Stimulated activated naive B cell treated with anti-CD40 and anti-IgM and Interleukin-4, amounts not matched to agents 10 μg/mL and 1 μg/mL and 100 μg/mL, for 72 hours (primary cell): ENCODE results near the gene CTIF.
"Not testable (repeated sequence)": the region's sequence is repeated elsewhere in the genome, so short reads cannot be mapped to it uniquely, and the experiment has no call there.

ENCODE experiments used
- ATAC-seq, 2 donors: fragments of 150-1000 bp; cut with Tn5 transposase; replicated peaks; 2 replicates each; pipeline ENCODE4 v1.10.0; 2021; ENCODE audit warnings: moderate library complexity in 1 of 2
- DNase-seq: peaks from one replicate; pipeline ENCODE4 v3.0.0; 2021
- H3K27ac Mint-ChIP-seq: one replicate; pipeline ENCODE4 v1.8.0; 2022; ENCODE audit warnings: mild to moderate bottlenecking, mixed read lengths
- H3K27me3 Mint-ChIP-seq, 2 donors: one replicate each; pipeline ENCODE4 v1.8.0; 2022; ENCODE audit warnings: mixed read lengths in 2 of 2
- H3K36me3 Mint-ChIP-seq, 2 donors: one replicate each; pipeline ENCODE4 v1.8.0; 2022; ENCODE audit warnings: mixed read lengths in 2 of 2, mild to moderate bottlenecking in 1 of 2
- H3K4me1 Mint-ChIP-seq, 2 donors: one replicate each; pipeline ENCODE4 v1.8.0; 2022; ENCODE audit warnings: mixed read lengths in 2 of 2, mild to moderate bottlenecking in 1 of 2
- H3K4me3 Mint-ChIP-seq, 2 donors: one replicate each; pipeline ENCODE4 v1.8.0; 2022; ENCODE audit warnings: mild to moderate bottlenecking in 2 of 2, mixed read lengths in 2 of 2, moderate library complexity in 1 of 2
- H3K9me3 Mint-ChIP-seq, 2 donors: one replicate each; pipeline ENCODE4 v1.8.0; 2022; ENCODE audit warnings: mixed read lengths in 2 of 2, mild to moderate bottlenecking in 1 of 2

Gene CTIF

GRCh38 chr18:48717227-48717626 lies 178.4 kb downstream of the CTIF start:
- Mint-ChIP-seq H3K4me1 (peaks cover 14 to 15% of the 10 kb centered on the region in 2 donors), H3K36me3 (peaks cover 8 to 15% of the 10 kb centered on the region in 2 donors)
- H3K4me3 Mint-ChIP-seq, ATAC-seq, DNase-seq, H3K9me3 Mint-ChIP-seq, H3K27ac Mint-ChIP-seq, H3K27me3 Mint-ChIP-seq: not testable (repeated sequence)

DNA sequence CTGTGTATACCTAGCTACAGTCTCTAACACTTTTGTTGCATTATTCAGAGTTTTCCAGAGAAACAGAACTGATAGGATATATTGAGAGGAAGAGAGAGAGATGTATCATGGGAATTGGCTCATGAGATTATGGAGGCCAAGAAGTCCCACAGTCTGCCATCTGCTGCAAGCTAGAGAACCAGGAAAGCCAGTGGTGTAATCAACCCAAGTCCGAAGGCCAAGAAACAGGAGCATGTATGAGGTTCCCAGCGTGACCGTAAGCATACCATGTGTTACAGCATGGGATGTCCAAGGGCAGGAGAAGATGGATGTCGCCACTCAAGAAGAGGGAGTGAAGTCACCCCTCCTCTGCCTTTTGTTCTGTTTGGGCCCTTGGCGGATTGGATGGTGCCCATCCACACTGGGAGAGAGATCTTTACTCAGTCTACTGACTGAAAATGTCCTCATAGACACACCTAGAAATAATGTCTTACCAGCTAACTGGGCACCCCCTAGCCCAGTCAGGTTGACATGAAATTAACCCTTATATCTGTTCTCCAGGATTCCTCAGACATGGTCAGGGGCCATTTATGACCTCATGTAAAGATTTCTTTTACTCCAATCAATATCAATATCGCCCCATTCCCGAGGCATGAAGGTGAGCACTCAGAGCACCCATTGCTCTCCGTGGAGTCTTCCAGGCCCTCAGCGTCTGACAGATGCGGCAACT lies 179.6 kb downstream of the CTIF start:
- H3K27ac Mint-ChIP-seq = no peak overlapping the region
- no peaks in the 10 kb centered on the region for H3K27me3 Mint-ChIP-seq
- H3K9me3 Mint-ChIP-seq = peaks cover 0 to 2% of the 10 kb centered on the region in 2 donors
- no peak for ATAC-seq
- no peak overlapping the region for H3K4me3 Mint-ChIP-seq
- no peak for DNase-seq
- peaks cover 14 to 18% of the 10 kb centered on the region in 2 donors for H3K4me1 Mint-ChIP-seq
- peaks cover 8 to 15% of the 10 kb centered on the region in 2 donors for H3K36me3 Mint-ChIP-seq

- peaks cover 8 to 15% of the 10 kb centered on the region in 2 donors for H3K36me3 Mint-ChIP-seq
- peaks cover 17 to 22% of the 10 kb centered on the region in 2 donors for H3K4me1 Mint-ChIP-seq
- DNase-seq (no peak), ATAC-seq (no peak)
- peaks cover 0 to 2% of the 10 kb centered on the region in 2 donors for H3K9me3 Mint-ChIP-seq
- no peaks in the 10 kb centered on the region for H3K27me3 Mint-ChIP-seq
- no peak overlapping the region for H3K4me3 Mint-ChIP-seq
- H3K27ac Mint-ChIP-seq = no peak overlapping the region
Measured at GRCh38 chr18:48719388-48719787, 180.6 kb downstream of the CTIF start.

GRCh38 chr18:48719974-48720654 lies 181.3 kb downstream of the CTIF start:
- ATAC-seq = no peak
- Mint-ChIP-seq H3K9me3 (peaks cover 0 to 2% of the 10 kb centered on the region in 2 donors), H3K27ac (no peak overlapping the region), H3K4me1 (peaks cover 21 to 26% of the 10 kb centered on the region in 2 donors), H3K4me3 (no peak overlapping the region), H3K27me3 (no peaks in the 10 kb centered on the region), H3K36me3 (peaks cover 8 to 15% of the 10 kb centered on the region in 2 donors)
- DNase-seq = no peak

DNA sequence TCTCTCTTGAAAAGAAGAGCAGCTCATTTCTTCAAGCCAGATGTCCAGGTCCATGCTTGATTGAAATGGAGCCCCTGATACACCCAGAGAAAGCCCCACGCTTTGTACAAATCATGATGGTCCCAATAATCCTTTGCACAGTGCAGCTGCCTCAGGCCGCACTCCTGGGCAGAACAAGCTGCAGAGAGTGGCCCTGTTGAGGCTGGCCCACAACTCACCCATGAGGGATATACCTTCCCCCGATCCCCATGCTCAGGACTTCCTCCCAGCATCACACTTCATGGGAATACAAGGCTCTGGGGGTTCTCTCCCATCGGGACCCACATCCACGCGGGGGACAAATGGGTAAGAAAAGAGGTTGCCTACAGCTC lies 181.8 kb downstream of the CTIF start:
- Mint-ChIP-seq H3K27ac (no peak overlapping the region), H3K36me3 (peaks cover 8 to 15% of the 10 kb centered on the region in 2 donors), H3K9me3 (peaks cover 0 to 2% of the 10 kb centered on the region in 2 donors), H3K4me3 (no peak overlapping the region), H3K27me3 (no peaks in the 10 kb centered on the region), H3K4me1 (peaks cover 16 to 22% of the 10 kb centered on the region in 2 donors)
- DNase-seq (no peak), ATAC-seq (no peak)

- H3K4me1 Mint-ChIP-seq = peaks cover 9 to 17% of the 10 kb centered on the region in 2 donors
- H3K9me3 Mint-ChIP-seq = peaks cover 0 to 2% of the 10 kb centered on the region in 2 donors
- DNase-seq = no peak
- no peaks in the 10 kb centered on the region for H3K27me3 Mint-ChIP-seq
- peaks cover 8 to 15% of the 10 kb centered on the region in 2 donors for H3K36me3 Mint-ChIP-seq
- no peak overlapping the region for H3K27ac Mint-ChIP-seq
- ATAC-seq = no peak
- no peak overlapping the region for H3K4me3 Mint-ChIP-seq
Measured at GRCh38 chr18:48721312-48721711, 182.5 kb downstream of the CTIF start.

DNA sequence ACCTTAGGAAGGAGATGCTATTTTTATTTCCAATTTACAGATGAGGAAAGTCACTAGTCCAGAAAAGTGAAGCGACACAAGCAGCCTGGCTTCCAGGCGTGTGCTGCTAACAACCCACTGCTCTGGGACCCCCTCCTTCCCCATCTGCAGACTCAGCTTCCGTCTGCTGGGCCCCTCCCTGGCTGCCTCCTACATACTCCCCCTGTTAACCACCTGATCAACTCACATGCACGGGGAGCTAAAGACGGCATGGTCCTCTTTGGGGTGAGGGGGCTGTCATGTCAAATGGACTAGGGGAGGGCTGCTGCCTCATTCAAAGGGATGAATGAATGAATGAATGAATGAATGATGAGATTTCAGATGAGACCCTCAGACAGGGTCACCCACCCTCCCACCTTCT lies 184.2 kb downstream of the CTIF start:
- H3K4me1 Mint-ChIP-seq = peaks cover 7 to 21% of the 10 kb centered on the region in 2 donors
- peaks cover 10 to 14% of the 10 kb centered on the region in 2 donors for H3K36me3 Mint-ChIP-seq
- peaks cover 4 to 5% of the 10 kb centered on the region in 2 donors for H3K9me3 Mint-ChIP-seq
- ATAC-seq = no peak
- H3K27me3 Mint-ChIP-seq = no peaks in the 10 kb centered on the region
- no peak overlapping the region for H3K27ac Mint-ChIP-seq
- no peak for DNase-seq
- no peak overlapping the region for H3K4me3 Mint-ChIP-seq

DNA sequence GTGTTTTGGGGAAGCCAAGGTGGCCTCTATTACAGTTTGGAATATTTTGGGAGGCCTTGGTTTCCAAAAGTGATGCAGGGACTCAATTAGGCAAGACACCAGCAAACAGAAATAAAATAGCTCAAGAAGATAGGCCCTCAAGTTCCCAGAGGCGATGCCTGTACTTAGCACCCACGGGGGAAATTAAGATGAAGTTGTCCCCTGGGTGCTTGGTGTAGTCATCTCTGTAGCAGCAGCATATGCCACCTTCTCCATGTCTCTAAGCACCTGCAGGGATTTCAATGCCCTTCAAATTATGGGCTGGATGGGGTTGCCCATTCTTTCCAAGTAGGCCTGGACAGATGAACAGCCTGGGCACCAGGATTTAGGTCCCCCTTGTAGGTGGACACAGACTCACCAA lies 185.0 kb downstream of the CTIF start:
- peaks cover 7 to 21% of the 10 kb centered on the region in 2 donors for H3K4me1 Mint-ChIP-seq
- DNase-seq = peak; percentile 45
- peaks cover 8 to 9% of the 10 kb centered on the region in 2 donors for H3K36me3 Mint-ChIP-seq
- H3K9me3 Mint-ChIP-seq = peaks cover 2 to 4% of the 10 kb centered on the region in 2 donors
- H3K27me3 Mint-ChIP-seq = no peaks in the 10 kb centered on the region
- H3K4me3 Mint-ChIP-seq = no peak overlapping the region
- H3K27ac Mint-ChIP-seq = no peak overlapping the region
- peak; percentile 92 to 97 for ATAC-seq

- peaks cover 2 to 4% of the 10 kb centered on the region in 2 donors for H3K9me3 Mint-ChIP-seq
- no peak overlapping the region for H3K27ac Mint-ChIP-seq
- H3K4me3 Mint-ChIP-seq = no peak overlapping the region
- peaks cover 7 to 21% of the 10 kb centered on the region in 2 donors for H3K4me1 Mint-ChIP-seq
- DNase-seq = no peak
- no peaks in the 10 kb centered on the region for H3K27me3 Mint-ChIP-seq
- no peak for ATAC-seq
- H3K36me3 Mint-ChIP-seq = peaks cover 3% of the 10 kb centered on the region in 2 donors
Measured at GRCh38 chr18:48724442-48724841, 185.6 kb downstream of the CTIF start.

DNA sequence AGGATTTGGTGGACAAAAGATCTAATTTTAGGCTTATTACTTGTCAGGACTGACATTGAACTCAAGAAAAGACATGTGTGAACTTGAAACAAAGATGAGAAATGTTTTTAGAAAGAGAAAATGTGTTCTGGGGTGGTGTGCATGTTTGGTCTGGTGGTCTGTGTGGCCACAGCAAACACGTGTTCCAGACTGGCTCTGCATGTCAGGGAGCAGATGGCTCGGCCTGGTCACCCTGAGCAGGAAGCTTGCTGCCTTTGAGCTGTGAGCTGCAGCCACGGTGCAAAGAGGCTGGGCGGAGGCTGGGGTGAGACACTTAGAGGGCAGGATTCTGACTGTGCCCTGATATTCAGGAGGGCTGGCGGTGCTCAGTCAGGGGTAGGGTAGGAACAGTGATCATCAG lies 186.1 kb downstream of the CTIF start:
- Mint-ChIP-seq H3K4me3 (no peak overlapping the region), H3K4me1 (peaks cover 7 to 21% of the 10 kb centered on the region in 2 donors), H3K27ac (no peak overlapping the region), H3K27me3 (no peaks in the 10 kb centered on the region), H3K9me3 (peaks cover 2 to 4% of the 10 kb centered on the region in 2 donors), H3K36me3 (peaks cover 3% of the 10 kb centered on the region in 2 donors)
- DNase-seq (no peak), ATAC-seq (no peak)

GRCh38 chr18:48725562-48725961 lies 186.7 kb downstream of the CTIF start:
- Mint-ChIP-seq H3K9me3 (peaks cover 2 to 4% of the 10 kb centered on the region in 2 donors), H3K27ac (no peak overlapping the region)

DNA sequence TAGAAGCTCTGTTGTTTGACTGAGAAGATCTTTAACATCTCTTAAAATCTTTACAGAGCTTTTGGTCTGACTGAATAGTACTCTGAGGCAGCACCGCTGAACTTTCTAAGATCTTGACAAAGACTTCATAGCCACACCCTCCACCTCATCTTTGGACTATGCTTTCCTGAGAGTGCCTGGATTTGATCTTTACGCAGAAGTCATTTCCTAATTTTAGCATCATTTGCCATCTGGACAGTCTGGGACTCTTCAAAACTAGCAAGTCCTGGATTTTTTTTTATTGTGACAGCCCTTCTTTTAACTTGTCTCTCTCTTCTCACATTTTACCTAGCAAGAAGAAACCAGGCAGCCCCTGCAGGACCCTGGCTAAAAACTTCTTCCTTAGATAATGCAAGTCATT lies 188.8 kb downstream of the CTIF start:
- Mint-ChIP-seq H3K9me3 (peaks cover 2 to 4% of the 10 kb centered on the region in 2 donors), H3K36me3 (peaks cover 3% of the 10 kb centered on the region in 2 donors), H3K27me3 (no peaks in the 10 kb centered on the region), H3K4me1 (peaks cover 11 to 20% of the 10 kb centered on the region in 2 donors), H3K27ac (no peak overlapping the region), H3K4me3 (no peak overlapping the region)
- ATAC-seq (no peak), DNase-seq (no peak)

More at GRCh38 chr18:48725562-48725961, 186.7 kb downstream of the CTIF start:
- no peaks in the 10 kb centered on the region for H3K27me3 Mint-ChIP-seq
- ATAC-seq (no peak), DNase-seq (no peak)
- H3K36me3 Mint-ChIP-seq = peaks cover 3% of the 10 kb centered on the region in 2 donors
- H3K4me1 Mint-ChIP-seq = peaks cover 7 to 18% of the 10 kb centered on the region in 2 donors
- no peak overlapping the region for H3K4me3 Mint-ChIP-seq

DNA sequence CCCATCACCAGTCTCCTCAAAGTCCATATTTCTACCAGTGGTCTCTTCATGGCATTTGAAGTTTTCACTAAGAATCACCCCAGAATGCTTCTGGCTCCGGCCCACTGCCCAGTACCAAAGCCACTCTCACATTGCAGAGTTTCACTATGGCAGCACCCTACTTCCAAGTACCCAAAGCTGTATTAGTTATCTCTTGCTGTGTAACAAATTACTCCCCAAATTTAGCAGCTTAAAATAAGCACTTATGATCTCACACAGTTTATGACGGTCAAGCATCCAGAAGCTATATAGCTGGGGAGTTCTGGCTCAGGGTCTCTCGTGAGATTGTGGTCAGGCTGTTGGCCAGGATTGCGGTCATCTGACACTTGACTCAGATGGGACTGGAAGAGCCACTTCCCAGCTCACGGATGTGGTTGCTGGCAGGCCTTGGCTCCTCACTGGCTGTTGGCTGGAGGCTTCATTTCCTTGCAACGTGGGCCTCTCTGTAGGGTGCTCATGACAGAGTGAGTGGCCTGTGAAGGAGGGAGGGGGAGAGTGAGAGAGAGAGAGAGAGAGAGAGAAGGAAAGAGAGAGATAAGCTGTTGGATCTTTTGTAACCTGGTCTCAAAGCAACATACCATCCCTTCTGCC lies 189.5 kb downstream of the CTIF start:
- no peaks in the 10 kb centered on the region for H3K27me3 Mint-ChIP-seq
- H3K9me3 Mint-ChIP-seq = peaks cover 2 to 4% of the 10 kb centered on the region in 2 donors
- no peak for ATAC-seq
- no peak overlapping the region for H3K4me3 Mint-ChIP-seq
- peaks cover 3% of the 10 kb centered on the region in 2 donors for H3K36me3 Mint-ChIP-seq
- no peak for DNase-seq
- no peak overlapping the region for H3K27ac Mint-ChIP-seq
- H3K4me1 Mint-ChIP-seq = peaks cover 17 to 23% of the 10 kb centered on the region in 2 donors

DNA sequence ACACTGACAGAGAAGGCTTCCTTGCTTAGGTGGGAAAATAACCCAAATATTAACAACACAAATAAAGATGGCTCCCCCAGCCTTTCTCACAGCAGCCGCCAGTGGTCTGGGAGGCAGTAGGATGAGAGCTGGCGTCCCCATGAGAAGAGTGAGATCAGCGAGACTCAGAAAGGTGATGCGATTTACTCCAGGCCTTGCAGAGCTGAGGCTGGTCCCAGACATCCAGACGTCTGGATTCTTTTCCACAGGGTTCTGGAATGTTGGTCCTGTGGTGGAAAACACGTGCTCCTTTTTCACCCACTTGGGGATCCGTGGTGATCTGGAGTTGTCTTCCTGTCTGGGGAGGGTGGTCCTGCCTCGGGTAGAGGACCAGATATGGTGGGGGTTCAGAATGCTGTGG lies 190.6 kb downstream of the CTIF start:
- H3K4me1 Mint-ChIP-seq = peaks cover 22 to 25% of the 10 kb centered on the region in 2 donors
- no peaks in the 10 kb centered on the region for H3K27me3 Mint-ChIP-seq
- H3K4me3 Mint-ChIP-seq = no peak overlapping the region
- ATAC-seq (no peak), DNase-seq (no peak)
- peaks cover 2 to 4% of the 10 kb centered on the region in 2 donors for H3K9me3 Mint-ChIP-seq
- H3K27ac Mint-ChIP-seq = no peak overlapping the region
- peaks cover 3% of the 10 kb centered on the region in 2 donors for H3K36me3 Mint-ChIP-seq
